GM18858 (cell line): ENCODE measurements around the gene ANKRD11.
"Not testable (repeated sequence)": the region's sequence is repeated elsewhere in the genome, so short reads cannot be mapped to it uniquely, and the experiment has no call there.

Source experiments
- ATAC-seq: cut with Tn5 transposase; IDR thresholded peaks from one replicate; pipeline ENCODE4 v1.9.1; 2021; ENCODE audit not compliant: unreplicated experiment

The ANKRD11 gene

DNA sequence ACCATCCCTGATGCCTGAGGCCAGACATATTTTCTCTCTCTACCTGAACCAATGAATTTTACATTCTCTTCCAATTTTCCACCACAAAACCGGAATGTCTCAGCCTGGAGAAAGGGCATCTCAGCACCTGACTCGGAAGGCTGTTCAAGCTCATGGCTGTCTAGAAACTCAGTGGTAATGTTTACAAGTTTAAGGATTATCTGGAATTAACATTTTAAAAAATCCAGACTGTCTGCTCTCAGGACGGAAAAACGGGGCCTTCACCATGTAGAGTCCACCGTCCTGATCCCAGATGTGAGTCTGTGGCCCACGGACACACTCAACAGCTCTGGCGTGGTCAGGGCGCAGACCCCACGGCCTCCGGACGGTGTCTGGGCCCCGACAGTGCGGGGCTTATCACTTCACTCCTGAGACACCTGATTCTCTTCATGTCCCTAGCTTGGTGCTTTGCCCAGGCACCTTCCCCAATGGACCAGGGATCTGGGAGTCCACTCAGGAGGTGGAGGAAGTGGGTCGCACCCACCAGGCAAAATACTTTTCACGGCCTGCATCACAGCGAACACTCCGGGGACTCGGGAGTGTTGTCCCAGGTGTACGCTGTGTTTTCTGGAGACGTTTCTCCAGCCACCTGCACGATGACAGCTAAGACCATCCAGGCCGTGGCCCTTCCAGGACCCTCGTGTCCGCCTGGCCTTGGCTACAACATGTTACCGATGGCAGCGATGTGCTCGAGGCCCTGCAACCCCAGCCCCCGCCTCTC, 171.3 kb downstream of the ANKRD11 start:
- no peak for ATAC-seq

DNA sequence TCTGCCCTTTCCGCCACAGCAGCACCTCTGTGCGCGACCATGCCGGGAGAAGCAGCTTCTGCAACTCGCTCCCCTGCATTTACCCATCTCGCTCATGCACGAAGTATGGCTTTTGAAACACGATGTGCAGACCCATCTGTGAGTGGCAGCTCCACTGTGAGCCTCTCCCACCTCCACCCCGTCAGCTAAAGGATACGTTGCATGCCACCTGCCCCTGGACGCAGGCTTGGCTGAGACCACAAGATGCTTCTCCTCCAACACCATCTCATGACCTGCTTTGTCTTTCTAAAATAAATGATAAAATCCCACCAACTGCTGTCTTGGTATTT, 172.0 kb downstream of the ANKRD11 start:
- no peak for ATAC-seq

GRCh38 chr16:89317729-89318429, 172.5 kb downstream of the ANKRD11 start:
- no peak for ATAC-seq

- no peak for ATAC-seq
Observed at GRCh38 chr16:89317101-89317671, 173.2 kb downstream of the ANKRD11 start.

DNA sequence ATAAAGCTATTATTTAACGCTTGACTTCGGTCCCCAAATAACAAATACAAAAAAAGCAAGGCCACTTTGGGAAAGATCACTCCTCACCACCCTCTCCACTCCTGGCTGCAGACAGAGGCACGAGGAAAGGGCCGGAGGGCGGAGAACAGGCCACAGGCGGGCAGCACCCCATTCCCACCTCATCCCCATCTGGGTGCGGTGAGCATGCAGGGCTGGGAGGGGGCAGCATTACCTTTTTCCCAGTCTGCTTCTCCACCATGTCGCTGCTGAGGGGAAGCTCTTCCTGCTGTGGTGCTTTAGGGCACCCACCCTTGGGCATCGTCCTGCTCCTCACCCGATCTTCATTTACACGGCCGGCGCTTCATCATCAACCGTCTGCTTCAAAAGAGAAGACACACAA, 173.7 kb downstream of the ANKRD11 start:
- no peak for ATAC-seq

DNA sequence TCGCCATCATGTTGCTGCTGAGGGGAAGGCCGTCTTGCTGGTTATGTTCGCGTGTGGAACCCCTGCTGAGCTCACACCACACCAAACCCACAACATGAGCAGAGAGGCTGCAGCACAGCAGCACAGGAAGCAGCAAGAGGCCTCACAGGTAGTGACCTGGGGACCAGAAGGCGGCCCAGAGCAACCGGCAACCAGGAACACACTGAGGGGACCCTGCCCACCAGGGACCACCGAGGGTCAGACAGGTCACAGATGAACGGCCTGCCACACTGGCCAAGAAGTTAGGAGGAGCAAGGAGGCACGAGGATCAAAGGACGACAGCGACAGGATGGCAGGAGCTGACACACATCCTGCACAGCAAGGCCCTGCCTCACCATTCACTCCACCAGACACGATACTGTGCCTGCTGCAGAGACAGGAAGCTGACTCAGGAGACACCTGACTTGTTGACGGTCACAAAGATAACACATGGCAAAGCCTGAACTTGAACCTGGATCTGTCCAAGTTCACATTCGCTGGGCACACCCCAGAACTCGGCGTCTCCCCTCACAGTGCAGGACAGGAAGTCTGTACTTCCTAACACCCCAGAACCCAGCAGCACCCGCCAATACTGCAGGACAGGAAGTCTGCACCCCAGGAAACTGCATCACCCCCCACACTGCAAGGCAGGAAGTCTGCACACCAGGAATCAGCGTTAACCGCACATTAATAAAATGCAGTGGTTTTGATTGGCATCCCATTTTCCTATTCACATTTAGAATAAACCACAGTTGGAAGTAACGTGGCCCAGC, 174.4 kb downstream of the ANKRD11 start:
- no peak for ATAC-seq

DNA sequence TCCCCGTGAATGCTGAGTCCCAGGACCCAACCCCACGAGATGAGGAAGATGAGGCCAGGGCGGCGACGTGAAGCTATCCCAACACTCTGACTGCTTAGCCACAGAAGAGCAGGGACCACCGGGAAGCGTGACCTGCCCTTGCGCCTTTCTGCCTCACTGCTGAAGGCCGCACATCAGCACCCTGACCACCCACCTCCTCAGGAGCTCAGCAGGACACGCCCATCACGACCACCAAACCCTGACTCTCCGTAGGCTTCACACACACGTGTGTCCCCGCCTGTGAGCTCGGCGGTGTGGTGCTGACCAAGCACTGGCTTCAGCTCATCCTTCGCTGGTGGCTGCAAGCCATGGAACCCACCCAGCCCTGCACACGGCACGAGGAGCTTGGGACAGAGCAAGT, 175.1 kb downstream of the ANKRD11 start:
- ATAC-seq, result no peak

- ATAC-seq, result no peak
Observed at GRCh38 chr16:89314854-89315253, 175.5 kb downstream of the ANKRD11 start.

DNA sequence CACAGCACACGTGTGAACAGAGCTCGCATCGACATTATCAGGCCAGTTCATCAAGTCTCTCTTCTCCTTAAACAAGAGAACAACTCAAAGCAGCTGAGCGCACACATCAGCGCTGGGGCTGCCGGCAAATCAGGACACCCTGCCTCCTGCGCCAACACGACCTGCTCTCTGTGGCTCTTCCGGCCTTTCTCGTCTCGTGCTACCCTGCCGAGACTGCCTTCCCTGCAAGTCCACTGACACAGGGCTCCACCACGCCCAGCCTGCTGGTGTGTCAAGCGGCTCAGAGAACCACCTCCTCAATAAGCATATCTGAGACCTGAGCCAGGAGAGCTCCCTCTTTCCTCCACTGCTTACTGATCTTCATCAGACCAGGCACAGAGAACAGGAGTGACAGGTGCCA, 176.0 kb downstream of the ANKRD11 start:
- no peak for ATAC-seq

DNA sequence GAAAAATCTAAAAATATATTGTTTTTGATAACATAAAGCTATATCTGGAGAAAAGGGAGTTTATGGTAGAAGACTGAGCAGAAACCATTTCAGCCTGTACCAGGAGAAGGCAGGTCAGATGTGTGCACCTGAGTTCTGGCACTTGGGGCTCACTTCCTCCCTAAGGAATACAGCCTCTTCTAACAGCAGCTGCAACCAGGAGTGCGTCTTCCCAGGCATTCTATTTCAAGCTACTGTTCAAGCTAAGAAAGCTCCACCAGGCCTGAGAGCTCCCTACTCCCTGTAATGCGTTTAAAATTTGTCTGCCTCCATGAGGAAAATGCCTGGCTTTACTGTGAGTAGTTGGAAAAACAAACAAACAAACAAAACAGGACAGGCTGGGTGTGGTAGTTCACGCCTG, 176.8 kb downstream of the ANKRD11 start:
- no peak for ATAC-seq

DNA sequence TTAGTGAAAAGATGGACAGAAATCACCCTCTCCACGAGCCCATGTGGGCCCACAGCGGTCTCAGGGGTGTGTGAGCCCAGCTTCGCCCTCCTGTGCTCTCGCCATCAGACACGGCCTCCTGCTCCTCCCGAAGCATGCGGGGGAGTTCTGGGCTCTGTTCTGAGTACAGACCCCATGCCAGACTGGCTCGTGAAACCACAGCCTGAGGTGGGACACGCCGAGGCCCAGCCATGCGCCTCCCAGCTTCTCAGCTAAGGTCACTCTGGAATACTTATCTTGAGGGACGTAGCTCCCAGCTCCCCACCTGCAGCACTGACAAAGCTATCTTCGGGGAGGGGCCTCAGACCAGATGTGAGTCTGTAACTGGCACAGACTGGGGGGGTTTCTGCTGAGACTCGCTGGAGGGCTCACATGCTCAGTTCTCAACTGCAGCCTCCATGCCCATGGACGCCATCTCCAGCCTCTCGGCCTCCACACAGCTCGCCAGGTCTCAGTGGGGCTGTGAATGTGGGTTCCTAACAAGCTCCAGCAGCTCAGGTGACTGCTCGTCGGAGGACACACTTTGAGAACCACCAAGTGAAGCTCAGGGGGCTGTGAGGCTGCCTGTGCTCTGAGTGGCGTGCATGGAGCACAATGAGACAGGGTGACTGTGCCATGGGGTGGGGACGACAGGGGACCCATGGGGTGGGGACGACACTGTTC, 177.6 kb downstream of the ANKRD11 start:
- ATAC-seq, result no peak

GRCh38 chr16:89312194-89312593, 178.2 kb downstream of the ANKRD11 start:
- ATAC-seq, result no peak

DNA sequence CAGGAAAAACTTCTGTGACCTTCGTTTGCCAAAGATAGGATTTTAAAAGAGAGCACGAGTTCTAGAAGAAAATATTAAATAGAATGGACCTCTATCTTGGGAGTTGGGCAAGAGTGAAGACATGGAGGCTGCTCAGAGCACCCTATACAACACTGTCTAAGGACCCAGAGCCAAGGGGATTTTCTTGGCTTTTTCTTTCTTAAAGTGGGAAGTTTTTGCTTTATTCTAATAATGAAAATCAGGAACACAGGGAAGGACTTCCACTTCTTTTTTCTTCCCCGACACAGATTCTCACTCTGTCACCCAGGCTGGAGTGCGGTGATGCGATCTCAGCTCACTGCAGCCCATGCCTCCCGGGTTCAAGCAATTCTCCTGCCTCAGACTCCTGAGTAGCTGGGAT, 178.7 kb downstream of the ANKRD11 start:
- no peak for ATAC-seq

- no peak for ATAC-seq
Observed at GRCh38 chr16:89309438-89310122, 180.8 kb downstream of the ANKRD11 start.

GRCh38 chr16:89308391-89309333, 181.7 kb downstream of the ANKRD11 start:
- no peak for ATAC-seq

- no peak for ATAC-seq
Observed at GRCh38 chr16:89307421-89307805, 182.9 kb downstream of the ANKRD11 start.

- ATAC-seq, result not testable (repeated sequence)
Observed at GRCh38 chr16:89306457-89307420, 183.6 kb downstream of the ANKRD11 start.
